SU-DHL-6 (cell line): ENCODE data around the gene DUS1L.

Source experiments
- H2AFZ ChIP-seq: fragments of 200-600 bp; sonication (generic); 2 replicates; pipeline ENCODE4 v1.6.1; 2014; ENCODE audit warnings: low read depth, mild to moderate bottlenecking, moderate library complexity, mixed read lengths, antibody characterized with exemption, low read length; ENCODE audit not compliant: severe bottlenecking
- H3F3A ChIP-seq: fragments of 200-600 bp; shearing (Covaris generic); 2 replicates; pipeline ENCODE4 v1.6.0; 2016; ENCODE audit warnings: antibody characterized with exemption, mild to moderate bottlenecking; ENCODE audit not compliant: insufficient read depth
- H3K27ac ChIP-seq: fragments of 200-600 bp; sonication (generic); 2 replicates; pipeline ENCODE4 v1.5.1; 2016; ENCODE audit warnings: low read depth, mild to moderate bottlenecking, low read length, moderate library complexity, mixed read lengths
- H3K27me3 ChIP-seq: fragments of 200-600 bp; sonication (generic), shearing (Covaris generic); 2 replicates; pipeline ENCODE4 v1.6.0; 2014; ENCODE audit warnings: mild to moderate bottlenecking, low read length
- H3K36me3 ChIP-seq: fragments of 200-600 bp; sonication (generic); 2 replicates; pipeline ENCODE4 v1.6.1; 2014; ENCODE audit warnings: mild to moderate bottlenecking, low read length, mixed read lengths
- H3K4me2 ChIP-seq: fragments of 300-600, 200-600 bp; shearing (Covaris generic), sonication (generic); 2 replicates; pipeline ENCODE4 v1.6.0; 2014; ENCODE audit warnings: low read length, low read depth, mild to moderate bottlenecking; ENCODE audit not compliant: poor library complexity, severe bottlenecking
- H3K4me3 ChIP-seq: fragments of 200-600 bp; sonication (generic); 2 replicates; pipeline ENCODE4 v1.5.1; 2014; ENCODE audit warnings: antibody characterized with exemption, low read length, mild to moderate bottlenecking, mixed read lengths; ENCODE audit not compliant: insufficient read depth, poor library complexity, severe bottlenecking
- H3K79me2 ChIP-seq: fragments of 200-600 bp; sonication (generic); 2 replicates; pipeline ENCODE4 v1.6.1; 2014; ENCODE audit warnings: mild to moderate bottlenecking, low read length, moderate library complexity; ENCODE audit not compliant: insufficient read depth
- H3K9ac ChIP-seq: fragments of 200-600 bp; sonication (generic); 2 replicates; pipeline ENCODE4 v1.7.0; 2014; ENCODE audit warnings: mild to moderate bottlenecking, low read length
- H3K9me2 ChIP-seq: fragments of 200-600 bp; sonication (generic); replicated peaks from 2 replicates; pipeline ENCODE4 v1.6.1; 2014; ENCODE audit warnings: low read length; ENCODE audit not compliant: insufficient read depth
- H3K9me3 ChIP-seq: fragments of 200-600 bp; sonication (generic); 2 replicates; pipeline ENCODE4 v1.6.1; 2014; ENCODE audit warnings: low read length, mixed read lengths; ENCODE audit not compliant: insufficient read depth
- H4K20me1 ChIP-seq: fragments of 200-600 bp; sonication (generic); 2 replicates; pipeline ENCODE4 v1.6.1; 2014; ENCODE audit warnings: low read depth, mild to moderate bottlenecking, antibody characterized with exemption, low read length, moderate library complexity, mixed read lengths
- CTCF ChIP-seq: fragments of 200-600 bp; sonication (generic); IDR thresholded peaks from one replicate; pipeline ENCODE4 v1.5.1; 2017; ENCODE audit warnings: antibody characterized with exemption, mild to moderate bottlenecking, low read length, moderate library complexity; ENCODE audit not compliant: insufficient read depth, poor library complexity, severe bottlenecking
- EZH2phosphoT487 ChIP-seq: fragments of 200-600 bp; sonication (generic), shearing (Covaris generic); conservative IDR thresholded peaks from 2 replicates; pipeline ENCODE4 v1.6.1; 2018; ENCODE audit warnings: mild to moderate bottlenecking, antibody characterized with exemption, low read length, moderate library complexity, mixed read lengths

The DUS1L gene

GRCh38 chr17:82016875-82017459 is 48.6 kb downstream of the DUS1L start:
- H3K9me3 ChIP-seq, result no peaks in the 10 kb centered on the region
- peak overlapping the region; percentile 24; the same call in 1 of the 2 replicates for H3K27ac ChIP-seq
- H3K79me2 ChIP-seq, result peaks cover 8% of the 10 kb centered on the region
- no peaks in the 10 kb centered on the region for H3K36me3 ChIP-seq
- no peaks in the 10 kb centered on the region for H3K9me2 ChIP-seq
- no peaks in the 10 kb centered on the region for H4K20me1 ChIP-seq
- 0 out of 2 replicates have a peak, but pooled peaks cover 4% of the 10 kb centered on the region for H3F3A ChIP-seq
- no peak overlapping the region for H3K4me3 ChIP-seq
- H3K27me3 ChIP-seq, result no peaks in the 10 kb centered on the region
- no peak overlapping the region for H2AFZ ChIP-seq
- H3K4me2 ChIP-seq, result no peak overlapping the region
- TF ChIP-seq EZH2phosphoT487 (no peak), CTCF (no peak)
- no peak overlapping the region for H3K9ac ChIP-seq

- H3K9ac ChIP-seq, result no peak overlapping the region
- no peaks in the 10 kb centered on the region for H3F3A ChIP-seq
- no peak overlapping the region for H3K4me3 ChIP-seq
- peaks cover 1% of the 10 kb centered on the region; the same call in 1 of the 2 replicates for H3K79me2 ChIP-seq
- H4K20me1 ChIP-seq, result no peaks in the 10 kb centered on the region
- H3K27me3 ChIP-seq, result no peaks in the 10 kb centered on the region
- H2AFZ ChIP-seq, result no peak overlapping the region
- H3K4me2 ChIP-seq, result no peak overlapping the region
- H3K36me3 ChIP-seq, result no peaks in the 10 kb centered on the region
- no peak overlapping the region for H3K27ac ChIP-seq
- no peaks in the 10 kb centered on the region for H3K9me2 ChIP-seq
- TF ChIP-seq EZH2phosphoT487, result no peak
- TF ChIP-seq CTCF, result no peak
- no peaks in the 10 kb centered on the region for H3K9me3 ChIP-seq
Measured at GRCh38 chr17:82016061-82016874, 49.3 kb downstream of the DUS1L start.

GRCh38 chr17:82015311-82015971 is 50.2 kb downstream of the DUS1L start:
- no peak for TF ChIP-seq CTCF
- no peak for TF ChIP-seq EZH2phosphoT487
- Histone ChIP-seq H4K20me1 (no peaks in the 10 kb centered on the region), H3K4me3 (no peak overlapping the region), H3K79me2 (no peaks in the 10 kb centered on the region), H3K9me3 (no peaks in the 10 kb centered on the region), H3F3A (no peaks in the 10 kb centered on the region), H3K9ac (no peak overlapping the region), H3K36me3 (no peaks in the 10 kb centered on the region), H3K27me3 (no peaks in the 10 kb centered on the region), H3K27ac (no peak overlapping the region), H3K4me2 (no peak overlapping the region), H3K9me2 (no peaks in the 10 kb centered on the region), H2AFZ (no peak overlapping the region)
